DMS53 (cell line): ENCODE measurements around the gene IFI27.
"Not testable (repeated sequence)": the region's sequence is repeated elsewhere in the genome, so short reads cannot be mapped to it uniquely, and the experiment has no call there.

Experiments used
- DNase-seq: peaks from one replicate; lab custom pipeline; 2025; lab: John Stamatoyannopoulos, UW

The IFI27 gene

DNA sequence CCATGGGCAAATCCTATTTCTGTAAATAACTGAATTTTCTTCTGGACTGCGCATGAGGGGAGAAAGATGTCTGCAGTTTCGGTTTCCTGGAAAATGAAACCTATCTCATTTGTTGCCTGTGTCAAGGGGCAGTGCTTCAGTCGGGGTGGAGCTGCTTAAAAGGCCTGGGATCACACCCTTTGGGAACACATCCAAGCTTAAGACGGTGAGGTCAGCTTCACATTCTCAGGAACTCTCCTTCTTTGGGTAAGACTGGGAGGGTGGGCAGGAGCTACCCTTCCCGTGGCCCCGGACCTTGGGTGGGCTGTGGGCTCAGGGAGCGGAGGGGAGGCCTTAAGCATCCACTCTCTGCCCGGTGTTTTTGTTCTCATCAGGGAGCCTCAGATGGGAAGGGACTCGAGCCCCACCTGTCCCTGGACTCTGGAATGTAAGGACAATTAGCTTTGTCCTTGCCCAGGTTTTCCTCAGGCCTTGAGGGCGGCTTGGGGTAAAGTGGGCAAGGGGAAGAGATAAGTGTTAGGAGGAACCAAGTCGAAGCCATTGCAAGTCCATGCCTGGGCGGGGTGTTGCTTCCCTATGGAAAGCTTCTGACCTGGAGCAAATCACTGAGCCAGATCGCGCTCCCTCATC is at the start of gene IFI27:
IFI27 (plus strand) TSS at position 185 of the 630 bp plus-strand sequence.
- no peak for DNase-seq

DNA sequence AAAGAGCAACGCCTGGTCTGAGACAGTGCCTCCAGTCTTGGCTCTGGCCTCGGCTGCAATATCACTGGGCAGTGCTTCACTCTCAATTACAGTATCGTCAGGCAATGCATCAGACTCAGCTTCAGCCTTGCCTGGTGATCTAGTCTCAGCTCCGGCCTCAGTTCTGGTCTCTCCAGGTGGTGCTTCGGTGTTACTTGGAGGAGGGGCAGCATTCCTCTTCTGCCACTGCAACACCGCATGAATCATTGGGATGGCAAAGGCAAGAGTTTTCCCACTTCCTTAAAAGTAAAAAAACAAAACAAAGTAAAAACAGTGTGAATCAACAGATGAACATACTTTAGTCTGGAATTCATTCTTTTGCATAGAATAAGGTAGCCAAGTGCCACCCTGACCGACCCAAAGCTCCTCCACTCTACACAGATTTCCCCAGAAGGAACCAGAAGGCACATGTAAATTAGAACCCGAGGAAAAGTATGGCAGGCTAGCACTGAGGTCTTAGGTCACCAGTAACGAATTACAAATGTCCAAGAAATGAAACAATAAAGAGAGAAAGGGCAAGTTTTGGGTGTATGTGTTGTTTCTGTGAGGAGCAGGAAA is 48.1 kb upstream of the IFI27 start:
- DNase-seq, result no peak

DNA sequence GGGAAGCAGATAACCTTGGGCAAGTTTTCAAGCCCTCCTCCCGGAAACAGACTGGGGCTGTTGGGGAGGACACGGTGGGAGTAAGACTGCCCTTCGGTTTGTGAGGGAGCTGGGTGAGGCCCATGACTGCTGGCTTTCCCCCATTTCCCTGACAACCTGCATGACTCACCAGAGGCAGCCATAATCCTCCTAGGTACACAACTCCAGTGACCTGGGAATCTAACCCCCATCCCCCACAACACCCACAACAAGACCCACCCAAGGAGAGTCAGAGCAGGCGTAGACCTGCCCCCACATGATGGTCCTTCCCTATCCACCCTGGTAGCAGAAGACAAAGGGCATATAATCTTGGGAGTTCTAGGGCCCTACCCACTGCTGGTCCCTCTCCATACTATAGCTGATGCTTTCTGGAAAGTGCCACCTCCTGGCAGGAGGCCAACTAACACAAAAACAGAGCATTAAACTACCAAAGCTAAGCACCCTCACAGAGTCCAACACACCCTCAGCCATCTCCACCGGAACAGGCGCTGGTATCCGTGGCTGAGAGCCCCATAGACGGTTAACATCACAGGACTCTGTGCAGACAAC is 44.4 kb upstream of the IFI27 start:
- peak; percentile 65 for DNase-seq

DNA sequence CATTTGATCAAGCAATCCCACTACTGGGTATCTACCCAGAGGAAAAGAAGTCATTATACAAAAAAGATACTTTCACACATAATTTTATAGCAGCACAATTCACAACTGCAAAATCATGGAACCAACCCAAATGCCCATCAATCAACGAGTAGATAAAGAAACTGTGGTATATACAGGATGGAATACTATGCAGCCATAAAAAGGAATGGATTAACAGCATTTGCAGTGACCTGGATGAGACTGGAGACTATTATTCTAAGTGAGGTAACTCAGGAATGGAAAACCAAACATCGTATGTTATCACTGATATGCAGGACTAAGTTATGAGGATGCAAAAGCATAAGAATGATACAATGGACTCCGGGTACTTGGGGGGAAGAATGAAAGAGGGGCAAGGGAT is 38.5 kb upstream of the IFI27 start:
- DNase-seq, result not testable (repeated sequence)

DNA sequence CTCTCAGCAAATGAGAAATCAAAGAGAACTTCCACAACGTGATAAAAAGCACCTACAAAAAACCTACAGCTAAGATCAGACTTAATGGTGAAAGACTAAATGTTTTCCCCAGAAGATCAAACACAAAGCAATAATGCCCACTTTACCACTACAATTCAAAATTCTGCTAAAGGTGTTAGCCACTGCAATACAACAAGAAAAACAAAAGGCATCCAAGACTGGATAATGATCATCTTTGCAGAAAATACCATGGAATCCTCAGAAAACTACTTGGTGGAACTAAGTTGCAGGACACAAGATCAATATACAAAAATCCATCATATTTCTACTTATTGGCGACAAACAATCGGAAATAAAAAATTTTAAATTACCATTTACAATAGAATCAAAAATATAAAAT is 36.0 kb upstream of the IFI27 start:
- no peak for DNase-seq

DNA sequence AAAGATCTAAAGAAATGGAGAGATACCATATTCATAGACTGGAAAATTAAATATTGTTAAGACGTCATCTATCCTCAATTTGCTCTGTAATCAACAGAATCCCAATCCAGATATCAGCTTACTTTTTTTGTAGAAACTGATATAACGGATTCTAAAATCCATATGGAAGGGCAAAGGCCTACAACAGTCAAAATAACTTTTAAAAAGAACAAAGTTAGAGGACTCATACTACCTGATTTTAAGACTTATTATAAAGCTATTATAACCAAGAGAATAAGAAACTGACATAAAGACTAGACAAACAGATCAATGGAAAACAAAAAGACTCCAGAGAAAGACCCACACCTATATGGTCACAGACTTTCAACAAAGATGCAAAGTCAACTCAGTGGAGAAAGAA is 35.5 kb upstream of the IFI27 start:
- no peak for DNase-seq

DNA sequence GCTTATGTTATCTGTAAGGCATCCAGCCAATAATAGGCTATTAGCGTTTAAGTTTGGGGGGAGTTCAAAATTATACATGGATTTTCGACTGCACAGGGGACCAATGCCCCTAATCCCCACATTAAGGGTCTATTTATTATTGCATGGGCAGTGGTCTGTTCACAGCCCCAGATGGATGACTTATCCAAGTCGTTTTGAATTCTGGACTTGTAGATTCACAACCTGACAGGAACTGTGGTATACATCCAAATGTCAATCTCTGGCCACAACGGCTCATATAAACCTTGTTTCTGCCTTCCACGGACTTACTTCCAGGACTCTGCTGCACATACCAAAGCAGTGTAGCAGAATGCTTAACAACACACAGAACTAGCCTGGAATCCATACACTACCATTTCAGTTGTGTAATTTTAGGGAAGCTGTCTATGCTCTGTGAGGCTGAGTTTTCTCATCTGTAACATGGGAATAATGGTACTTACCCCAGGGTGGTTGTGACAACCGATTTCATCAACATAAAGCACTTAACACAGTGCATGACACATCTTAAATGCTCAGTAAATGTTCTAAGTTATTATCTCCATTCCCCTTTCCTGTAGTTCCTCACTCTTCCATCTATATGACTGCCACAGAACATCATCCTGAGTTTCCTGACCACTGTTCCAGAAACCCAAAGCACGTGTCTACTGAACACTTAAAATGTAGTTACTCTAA is 33.3 kb upstream of the IFI27 start:
- no peak for DNase-seq

DNA sequence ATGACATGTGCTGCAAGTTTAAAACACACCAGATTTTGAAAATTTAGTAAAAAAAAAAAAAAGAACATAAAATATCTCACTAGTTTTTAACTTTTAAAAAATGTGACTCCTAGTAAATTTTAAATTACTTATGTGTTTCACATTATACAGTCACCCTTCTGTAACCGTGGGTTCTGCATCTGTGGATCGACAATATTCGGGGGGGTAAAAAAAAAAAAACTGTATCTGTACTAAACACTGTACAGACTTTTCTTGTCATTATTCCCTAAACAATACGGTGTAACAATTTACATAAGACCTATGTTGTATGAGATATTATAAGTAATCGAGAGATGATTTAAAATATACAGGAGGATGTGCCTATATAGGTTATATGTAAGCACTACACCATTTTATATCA is 32.7 kb upstream of the IFI27 start:
- no peak for DNase-seq

DNA sequence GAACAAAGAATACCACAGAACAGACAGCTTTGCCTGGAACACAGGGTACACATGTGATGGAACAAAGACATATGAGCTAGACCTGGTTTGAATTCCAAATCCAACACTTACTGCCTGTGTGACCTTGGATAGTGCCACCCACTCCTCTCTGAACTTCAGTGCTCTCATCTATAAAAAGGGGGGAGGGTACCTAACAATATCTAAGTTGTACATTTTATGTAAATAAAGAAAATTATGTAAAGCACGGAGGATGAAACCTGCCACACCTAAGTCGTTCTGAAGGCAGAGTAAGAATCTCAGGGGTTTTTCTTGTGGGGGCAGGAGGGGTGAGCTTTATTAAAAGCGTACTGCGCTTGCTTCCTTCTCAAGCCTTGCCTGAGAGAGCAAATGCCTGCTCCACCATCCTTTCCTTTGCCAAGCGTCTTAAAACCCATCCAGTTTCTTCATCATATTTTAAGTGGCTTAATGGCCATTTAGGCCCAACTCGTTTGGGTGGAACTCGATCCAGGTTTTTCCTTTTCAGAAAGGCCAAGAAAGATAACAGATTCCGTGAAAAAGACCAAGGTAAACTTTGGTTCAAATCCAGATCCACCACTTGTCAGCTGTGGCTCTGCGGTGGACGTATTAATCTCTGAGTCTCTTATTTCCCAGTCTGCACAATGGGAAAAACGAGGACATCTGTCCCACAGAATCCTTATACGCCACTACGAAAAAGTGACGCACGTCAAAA is 30.5 kb upstream of the IFI27 start:
- DNase-seq, result peak; percentile 26

DNA sequence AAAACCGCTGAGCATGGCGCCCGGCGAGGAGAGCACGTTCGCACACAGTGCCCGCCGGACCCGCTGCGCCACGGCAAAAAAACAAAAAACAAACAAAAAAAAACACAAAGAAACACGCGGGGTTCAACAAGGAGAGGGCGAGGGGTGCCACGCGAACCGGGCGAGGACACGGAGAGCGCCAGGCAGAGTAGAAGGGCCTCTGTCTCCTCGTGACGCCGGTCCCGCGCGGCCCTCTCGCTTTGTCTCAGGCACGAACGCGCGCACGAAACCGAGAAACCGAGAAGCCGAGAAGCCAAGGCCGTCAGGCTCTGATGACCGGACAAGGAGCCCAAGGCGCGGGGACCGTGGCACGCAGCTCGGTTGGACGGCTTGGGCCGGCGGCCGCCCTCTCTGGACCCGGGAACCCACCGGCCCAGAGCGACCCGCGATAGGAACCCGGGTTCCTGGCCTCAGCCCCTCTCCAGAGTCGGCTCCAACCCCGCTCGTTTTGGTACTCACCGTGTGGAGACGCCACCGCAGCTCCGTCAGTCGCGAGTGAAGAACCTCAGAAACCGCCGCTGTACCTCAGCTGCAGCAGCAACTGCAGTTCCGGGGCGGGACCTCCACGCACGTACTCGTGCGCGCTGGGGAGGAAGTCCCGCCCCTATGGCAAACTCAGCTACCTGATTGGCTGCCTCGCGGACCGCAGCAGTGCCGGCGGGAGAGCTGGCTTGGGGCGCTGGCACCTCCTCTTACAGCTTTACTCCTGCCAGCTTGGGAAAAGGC is 29.7 kb upstream of the IFI27 start, which contains the start of the genes DDX24 and IFI27L1:
DDX24 (minus strand) TSS at position 582 of the 765 bp plus-strand sequence. CDS start 1,460 bp downstream, outside the sequence.
IFI27L1 (plus strand) TSS at position 690 of the 765 bp plus-strand sequence. CDS start 15,628 bp downstream, outside the sequence.
- DNase-seq, result peak; percentile 94

DNA sequence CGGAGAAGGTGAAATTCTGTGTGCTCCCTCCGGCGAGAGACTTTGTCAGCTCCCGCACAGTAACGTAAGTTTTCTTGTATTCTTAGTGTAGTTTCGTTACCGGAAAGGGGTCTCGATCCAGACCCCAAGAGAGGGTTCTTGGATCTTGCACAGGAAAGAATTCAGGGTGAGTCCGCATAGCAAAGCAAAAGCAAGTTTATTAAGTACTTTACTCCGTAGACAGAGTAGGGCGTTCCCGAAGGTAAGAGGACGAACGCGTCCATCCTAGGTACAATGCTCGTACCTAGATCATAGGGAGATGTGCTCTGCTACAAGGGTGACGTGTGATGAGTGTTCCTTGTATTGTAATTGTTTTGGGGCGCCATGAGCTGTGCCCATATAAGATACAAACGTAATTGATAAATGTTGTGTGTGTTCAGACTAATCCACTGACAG is 29.1 kb upstream of the IFI27 start:
- peak; percentile 54 for DNase-seq

DNA sequence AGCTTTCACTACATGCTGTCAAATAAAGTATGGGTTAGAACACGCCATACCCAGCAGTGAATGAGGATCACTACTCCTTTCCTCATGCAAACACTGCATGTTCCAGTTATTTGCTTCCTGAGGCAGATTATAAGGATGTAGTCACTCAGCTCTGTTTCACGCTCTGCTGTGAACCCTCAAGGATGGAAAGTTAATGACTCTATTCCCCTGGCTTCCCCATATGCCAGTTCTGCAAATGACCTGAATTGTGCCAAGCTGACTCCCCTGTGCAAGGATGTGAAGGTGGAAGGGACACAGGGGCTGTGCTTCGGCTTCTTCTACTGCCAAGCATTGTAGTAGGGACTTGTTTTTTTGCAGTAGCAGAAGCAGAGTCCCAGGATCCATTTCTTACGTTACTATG is 22.6 kb upstream of the IFI27 start:
- DNase-seq, result no peak

DNA sequence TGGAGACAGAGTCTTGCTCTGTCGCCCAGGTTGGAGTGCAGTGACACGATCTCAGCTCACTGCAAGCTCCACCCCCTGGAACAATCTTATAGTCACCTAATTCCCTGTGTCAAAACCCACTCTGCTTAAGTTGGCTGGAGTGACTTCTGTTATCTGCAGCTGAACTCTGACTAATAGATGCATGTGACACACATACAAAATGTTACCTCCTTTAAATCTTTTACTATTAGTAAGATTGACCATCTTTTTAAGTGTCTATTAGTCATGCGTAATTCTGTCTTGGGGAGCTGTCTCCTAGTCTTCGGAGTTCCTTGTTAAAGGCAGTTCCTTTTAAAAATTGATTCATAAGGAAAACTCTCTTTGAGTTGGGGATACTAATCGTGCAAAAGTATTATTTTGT is 22.0 kb upstream of the IFI27 start:
- DNase-seq, result no peak

DNA sequence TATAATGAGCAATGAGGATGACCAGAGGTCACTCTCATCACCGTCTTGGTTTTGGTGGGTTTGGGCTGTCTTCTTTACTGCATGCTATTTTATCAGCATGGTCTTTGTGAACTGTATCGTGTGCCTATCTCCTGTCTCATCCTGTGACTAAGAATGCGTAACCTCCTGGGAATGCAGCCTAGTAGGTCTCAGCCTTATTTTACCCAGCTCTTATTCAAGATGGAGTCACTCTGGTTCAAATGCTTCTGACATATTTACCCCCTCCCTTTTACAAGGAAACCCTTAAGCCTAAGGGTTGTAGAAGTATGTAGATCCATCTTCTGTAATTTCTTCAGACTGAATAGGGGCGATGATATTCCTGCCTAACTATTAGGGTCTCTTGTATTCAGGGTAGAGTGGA is 21.1 kb upstream of the IFI27 start:
- no peak for DNase-seq

DNA sequence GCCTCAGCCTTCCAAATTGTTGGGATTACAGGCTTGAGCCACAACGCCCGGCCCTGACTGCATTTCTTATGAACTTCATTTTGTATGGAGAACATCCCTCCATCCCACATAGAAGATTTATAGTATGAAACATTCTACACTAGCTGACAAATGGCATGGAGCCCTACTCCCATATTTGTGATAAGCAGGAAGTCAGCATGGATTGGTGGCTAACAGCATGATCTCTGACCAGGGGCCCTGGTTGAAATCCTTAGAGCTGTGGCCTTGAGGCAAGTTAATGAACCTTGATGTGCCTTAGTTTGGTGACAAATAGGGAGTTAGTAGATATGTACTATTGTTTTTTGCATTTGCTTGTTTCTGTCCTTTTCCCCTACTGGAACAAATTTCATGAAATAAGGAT is 17.1 kb upstream of the IFI27 start:
- no peak for DNase-seq

DNA sequence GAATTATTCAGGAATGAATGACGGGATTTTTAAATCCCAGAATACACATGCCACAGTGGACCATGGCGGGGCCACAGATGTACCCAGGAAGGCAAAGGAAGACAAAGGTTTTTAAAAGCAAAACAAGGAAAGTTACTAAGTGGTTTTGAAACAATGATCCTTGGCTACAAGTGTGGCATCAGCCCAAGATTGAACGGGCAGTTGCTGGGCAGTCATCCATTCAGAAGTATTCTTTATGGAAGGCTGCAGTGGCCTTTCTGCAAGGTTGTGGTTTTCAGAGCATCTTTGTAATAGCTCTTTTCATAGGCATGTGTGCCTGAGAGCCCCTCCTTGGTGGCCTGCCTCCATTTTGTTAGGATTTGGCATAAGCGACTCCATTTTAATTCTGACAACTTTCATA is 13.4 kb upstream of the IFI27 start:
- no peak for DNase-seq

DNA sequence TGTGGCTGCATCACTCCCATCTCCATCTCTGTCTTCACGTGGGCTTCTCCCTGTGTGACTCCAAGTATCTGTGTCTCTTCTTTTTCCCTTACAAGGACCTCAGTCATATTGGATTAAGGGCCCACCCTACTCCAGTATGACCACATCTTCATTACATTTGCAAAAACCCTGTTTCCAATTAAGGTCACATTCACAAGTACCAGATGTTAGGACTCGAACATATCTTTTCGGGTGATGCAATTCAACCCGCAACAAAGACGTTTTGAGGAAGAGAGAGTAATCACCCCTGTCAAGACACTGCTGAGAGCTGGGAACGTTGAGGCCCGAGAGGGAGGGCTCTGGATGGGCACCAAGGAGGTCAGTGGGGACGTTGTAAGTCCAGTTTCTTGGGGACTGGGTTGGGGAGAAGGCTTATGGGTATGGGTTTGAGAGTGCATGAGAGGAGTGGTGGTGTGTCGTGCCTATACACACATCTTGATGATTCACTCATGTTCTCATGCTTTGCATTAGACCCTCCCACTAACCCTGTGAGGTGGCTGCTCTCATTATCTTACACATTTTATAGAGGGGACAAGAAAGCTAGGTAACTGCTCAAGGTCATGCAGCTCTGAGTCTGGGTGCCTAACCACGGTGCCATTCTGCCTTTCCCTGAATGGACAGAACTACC is 12.1 kb upstream of the IFI27 start:
- DNase-seq, result no peak

DNA sequence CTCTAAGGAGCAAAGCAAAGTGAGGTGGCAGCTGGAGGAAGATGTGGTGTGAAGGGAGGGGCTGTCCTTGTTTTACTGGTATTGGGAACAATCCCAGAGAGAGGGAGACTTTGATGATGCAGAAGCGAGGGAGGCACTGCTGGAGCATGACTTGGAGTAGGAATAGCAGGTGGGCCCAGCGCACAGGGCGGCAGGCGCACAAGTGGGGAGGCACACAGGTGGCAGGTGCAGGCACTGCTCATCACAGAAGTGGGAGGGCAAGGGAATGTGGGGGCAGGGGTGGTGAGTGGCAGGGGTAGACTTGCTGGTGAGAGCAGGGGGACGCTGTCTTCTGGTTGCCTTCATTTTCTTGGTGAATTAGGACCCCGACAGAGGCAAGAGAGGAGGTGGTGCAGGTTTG is 11.5 kb upstream of the IFI27 start:
- no peak for DNase-seq

DNA sequence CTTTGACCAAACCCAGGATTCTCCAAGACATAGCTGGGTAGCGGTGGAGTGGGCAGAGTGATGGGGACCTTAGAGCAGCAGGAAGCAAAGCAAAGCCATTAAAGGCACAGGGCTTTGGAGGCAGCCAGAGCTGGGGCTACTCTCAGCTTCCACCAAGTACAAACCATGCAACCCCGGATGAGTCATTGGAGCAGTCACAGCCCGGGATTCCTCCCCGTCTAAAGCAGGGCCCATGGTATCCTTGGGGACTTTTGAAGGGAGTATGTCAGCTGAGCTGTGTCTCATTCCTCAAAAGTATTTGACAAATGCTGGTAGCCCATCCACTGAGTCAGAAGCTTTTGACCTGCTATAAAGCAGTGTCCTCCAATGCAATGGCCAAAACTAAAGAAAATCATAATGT is 9.7 kb upstream of the IFI27 start:
- DNase-seq, result no peak

DNA sequence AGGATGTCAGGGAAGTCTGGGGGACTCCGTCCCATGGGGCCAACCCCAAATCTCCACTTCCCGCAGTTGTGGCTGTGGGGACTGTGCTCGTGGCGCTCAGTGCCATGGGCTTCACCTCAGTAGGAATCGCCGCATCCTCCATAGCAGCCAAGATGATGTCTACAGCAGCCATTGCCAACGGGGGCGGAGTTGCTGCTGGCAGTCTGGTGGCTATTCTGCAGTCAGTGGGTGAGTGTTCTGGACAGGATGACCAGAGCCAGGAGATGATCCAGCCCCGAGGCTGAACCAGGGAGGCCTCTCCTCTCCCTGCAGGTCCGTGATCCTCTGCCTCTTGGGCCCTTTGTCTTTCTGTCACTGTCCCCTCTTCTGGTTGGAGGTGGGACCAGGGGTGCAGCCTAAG is 8.8 kb upstream of the IFI27 start:
- no peak for DNase-seq
